GM23248 (cell line): Measurements from ENCODE around the gene EGFR. TPM values are rescaled to one million over a fixed set of nuclear protein-coding genes. Genes with fewer than 3 reads are reported as not detected.

Source experiments
- DNase-seq: peaks from one replicate; pipeline ENCODE4 v3.0.0-alpha.2; 2015
- H2AFZ ChIP-seq: fragments of 200-600 bp; sonication (generic); 2 replicates; pipeline ENCODE4 v1.6.1; 2016; ENCODE audit warnings: antibody characterized with exemption
- H3F3A ChIP-seq: fragments of 200-600 bp; sonication (generic); 2 replicates; pipeline ENCODE4 v1.6.1; 2016; ENCODE audit warnings: mild to moderate bottlenecking, antibody characterized with exemption, mixed run types; ENCODE audit not compliant: insufficient read depth
- H3K27ac ChIP-seq: fragments of 200-600 bp; sonication (generic); 2 replicates; pipeline ENCODE4 v1.5.1; 2016; ENCODE audit warnings: mild to moderate bottlenecking
- H3K27me3 ChIP-seq: fragments of 200-600 bp; sonication (generic); replicated peaks from 2 replicates; pipeline ENCODE4 v1.6.1; 2016; ENCODE audit warnings: mild to moderate bottlenecking; ENCODE audit not compliant: insufficient read depth
- H3K36me3 ChIP-seq: fragments of 200-600 bp; sonication (generic); 2 replicates; pipeline ENCODE4 v1.6.1; 2016; ENCODE audit warnings: low read depth, mild to moderate bottlenecking
- H3K4me1 ChIP-seq: fragments of 200-600 bp; sonication (generic); 2 replicates; pipeline ENCODE4 v1.6.1; 2016; ENCODE audit warnings: mild to moderate bottlenecking; ENCODE audit not compliant: insufficient read depth
- H3K4me2 ChIP-seq: fragments of 200-600 bp; sonication (generic); one replicate; pipeline ENCODE4 v1.6.1; 2016; ENCODE audit warnings: mild to moderate bottlenecking; ENCODE audit not compliant: unreplicated experiment
- H3K4me3 ChIP-seq: fragments of 200-600 bp; sonication (generic); 2 replicates; pipeline ENCODE4 v1.5.1; 2016; ENCODE audit warnings: mild to moderate bottlenecking
- H3K79me2 ChIP-seq: fragments of 200-600 bp; sonication (generic); 2 replicates; pipeline ENCODE4 v1.6.1; 2016; ENCODE audit warnings: mild to moderate bottlenecking; ENCODE audit not compliant: insufficient read depth
- H3K9ac ChIP-seq: fragments of 200-600 bp; sonication (generic); 2 replicates; pipeline ENCODE4 v1.6.1; 2016; ENCODE audit warnings: mild to moderate bottlenecking
- H3K9me2 ChIP-seq: fragments of 200-600 bp; sonication (generic); 2 replicates; pipeline ENCODE4 v1.6.1; 2016; ENCODE audit warnings: mixed run types, mild to moderate bottlenecking, moderate library complexity; ENCODE audit not compliant: insufficient read depth
- H3K9me3 ChIP-seq: fragments of 200-600 bp; sonication (generic); one replicate; pipeline ENCODE4 v1.6.1; 2017; ENCODE audit warnings: low read depth
- H4K20me1 ChIP-seq: fragments of 200-600 bp; sonication (generic); 2 replicates; pipeline ENCODE4 v1.6.0; 2016; ENCODE audit not compliant: insufficient read depth
- EZH2 ChIP-seq: fragments of 200-600 bp; sonication (generic); IDR thresholded peaks from 2 replicates; pipeline ENCODE4 v1.6.1; 2018; ENCODE audit warnings: antibody characterized with exemption, mild to moderate bottlenecking; ENCODE audit not compliant: insufficient read depth, poor library complexity, severe bottlenecking
- EZH2phosphoT487 ChIP-seq: fragments of 200-600 bp; sonication (generic); IDR thresholded peaks from 2 replicates; pipeline ENCODE4 v1.6.1; 2018; ENCODE audit warnings: antibody characterized with exemption, moderate library complexity, mild to moderate bottlenecking, low read depth; ENCODE audit not compliant: insufficient read depth
- WGBS, 2 experiments: methylation state at CpG; one replicate each; pipeline ENCODE4 v1.1.6; 2015 to 2017; ENCODE audit warnings: low lambda C conversion rate in 2 of 2, low coverage in 1 of 2; ENCODE audit errors: missing lambda C conversion rate in 2 of 2; 5-methylcytosine and 5-hydroxymethylcytosine counted together
- in situ Hi-C: fragments of 300-500 bp; cut with MboI; formaldehyde crosslinking; loops from 2 replicates; pipeline ENCODE4 v1.15.0; 2020
- polyA plus RNA-seq: library from polyadenylated mRNA; unstranded; fragments of >200 nt; fragmentation: Nextera tagmentation; extraction: Ambion mirVana; gene quantifications from 2 replicates; pipeline ENCODE4 v1.2.1, GENCODE V29; 2016
- total RNA-seq: library from RNA; depleted of rRNA; stranded (reverse); fragments of >200 nt; shearing (Covaris generic); gene quantifications from 2 replicates; pipeline ENCODE4 v1.2.3, GENCODE V29; 2014

Gene EGFR
- total and polyA plus RNA-seq, 2 experiments from 2014 or later = 48.7 to 53.5 TPM

GRCh38 chr7:55223023-55223422 is 204.2 kb downstream of the EGFR start:
- no peaks in the 10 kb centered on the region for H3K4me1 ChIP-seq
- H3K9ac ChIP-seq = no peak overlapping the region
- TF ChIP-seq EZH2 = no peak
- TF ChIP-seq EZH2phosphoT487 = no peak
- no peaks in the 10 kb centered on the region for H4K20me1 ChIP-seq
- H3K9me2 ChIP-seq = no peaks in the 10 kb centered on the region
- H2AFZ ChIP-seq = no peak overlapping the region
- no peak overlapping the region for H3K4me3 ChIP-seq
- H3K4me2 ChIP-seq = no peak overlapping the region
- no peaks in the 10 kb centered on the region for H3K79me2 ChIP-seq
- no peak overlapping the region for H3K27ac ChIP-seq
- 77% methylated on average over 9 of the region's 9 CpGs for WGBS, 2 experiments
- no peaks in the 10 kb centered on the region for H3K36me3 ChIP-seq
- H3F3A ChIP-seq = no peaks in the 10 kb centered on the region
- in situ Hi-C loops = no loop called here
- H3K9me3 ChIP-seq = no peaks in the 10 kb centered on the region
- H3K27me3 ChIP-seq = peaks cover 6% of the 10 kb centered on the region; the same call in 1 of the 2 replicates
- DNase-seq = no peak

- Histone ChIP-seq H3K4me1 (no peaks in the 10 kb centered on the region), H3K36me3 (no peaks in the 10 kb centered on the region), H3K4me2 (no peak overlapping the region), H4K20me1 (no peaks in the 10 kb centered on the region), H3K9ac (no peak overlapping the region), H3K27ac (no peak overlapping the region), H3K27me3 (peaks cover 6% of the 10 kb centered on the region; the same call in 1 of the 2 replicates), H3F3A (no peaks in the 10 kb centered on the region), H3K9me2 (no peaks in the 10 kb centered on the region), H3K79me2 (no peaks in the 10 kb centered on the region), H3K4me3 (no peak overlapping the region), H3K9me3 (no peaks in the 10 kb centered on the region), H2AFZ (no peak overlapping the region)
- in situ Hi-C loops = no loop called here
- TF ChIP-seq EZH2phosphoT487 = no peak
- no peak for TF ChIP-seq EZH2
- DNase-seq = no peak
- WGBS, 2 experiments = 64 to 66% methylated on average over 5 of the region's 5 CpGs
Observed at GRCh38 chr7:55224111-55224510, 205.3 kb downstream of the EGFR start.

- H3K27me3 ChIP-seq = peaks cover 6% of the 10 kb centered on the region; the same call in 1 of the 2 replicates
- H3K36me3 ChIP-seq = no peaks in the 10 kb centered on the region
- H3K4me3 ChIP-seq = no peak overlapping the region
- no peak overlapping the region for H3K9ac ChIP-seq
- TF ChIP-seq EZH2phosphoT487 = no peak
- no peak for TF ChIP-seq EZH2
- 48 to 58% methylated on average over 2 of the region's 2 CpGs for WGBS, 2 experiments
- no peaks in the 10 kb centered on the region for H3K79me2 ChIP-seq
- H4K20me1 ChIP-seq = no peaks in the 10 kb centered on the region
- H3K4me1 ChIP-seq = no peaks in the 10 kb centered on the region
- H2AFZ ChIP-seq = no peak overlapping the region
- no peak for DNase-seq
- no peak overlapping the region for H3K4me2 ChIP-seq
- H3K9me3 ChIP-seq = no peaks in the 10 kb centered on the region
- in situ Hi-C loops = no loop called here
- H3K9me2 ChIP-seq = no peaks in the 10 kb centered on the region
- no peak overlapping the region for H3K27ac ChIP-seq
- no peaks in the 10 kb centered on the region for H3F3A ChIP-seq
Observed at GRCh38 chr7:55224810-55225209, 206.0 kb downstream of the EGFR start.

- Histone ChIP-seq H3K36me3 (no peaks in the 10 kb centered on the region), H3K4me2 (no peak overlapping the region), H3K27ac (no peak overlapping the region), H3K27me3 (peaks cover 14% of the 10 kb centered on the region), H3K9ac (no peak overlapping the region), H3K9me3 (no peaks in the 10 kb centered on the region), H4K20me1 (no peaks in the 10 kb centered on the region), H3K79me2 (no peaks in the 10 kb centered on the region), H3K4me1 (no peaks in the 10 kb centered on the region), H3F3A (no peaks in the 10 kb centered on the region), H2AFZ (no peak overlapping the region), H3K9me2 (no peaks in the 10 kb centered on the region), H3K4me3 (no peak overlapping the region)
- WGBS, 2 experiments = 32 to 34% methylated on average over 1 of the region's 1 CpG
- in situ Hi-C loops = no loop called here
- DNase-seq = no peak
- no peak for TF ChIP-seq EZH2
- TF ChIP-seq EZH2phosphoT487 = no peak
Observed at GRCh38 chr7:55230014-55230413, 211.2 kb downstream of the EGFR start.

- in situ Hi-C loops = no loop called here
- H3K36me3 ChIP-seq = no peaks in the 10 kb centered on the region
- WGBS, 2 experiments = 73 to 78% methylated on average over 7 of the region's 7 CpGs
- H3K27ac ChIP-seq = no peak overlapping the region
- no peak overlapping the region for H3K9ac ChIP-seq
- no peak overlapping the region for H3K4me3 ChIP-seq
- no peaks in the 10 kb centered on the region for H3K9me2 ChIP-seq
- H3K79me2 ChIP-seq = no peaks in the 10 kb centered on the region
- no peaks in the 10 kb centered on the region for H3F3A ChIP-seq
- no peak overlapping the region for H2AFZ ChIP-seq
- no peaks in the 10 kb centered on the region for H4K20me1 ChIP-seq
- no peak for TF ChIP-seq EZH2
- no peak for TF ChIP-seq EZH2phosphoT487
- H3K4me2 ChIP-seq = no peak overlapping the region
- H3K4me1 ChIP-seq = no peaks in the 10 kb centered on the region
- peaks cover 15% of the 10 kb centered on the region for H3K27me3 ChIP-seq
- no peaks in the 10 kb centered on the region for H3K9me3 ChIP-seq
- no peak for DNase-seq
Observed at GRCh38 chr7:55231736-55232280, 213.0 kb downstream of the EGFR start.
